Hepatocyte (in vitro differentiated cells): ENCODE data around the gene PFKL.

ENCODE experiments used
- EZH2 ChIP-seq: fragments of 200-600 bp; sonication (generic); IDR thresholded peaks from 2 replicates; pipeline ENCODE4 v1.6.1; 2016; ENCODE audit warnings: antibody characterized with exemption, mild to moderate bottlenecking, borderline replicate concordance
- EZH2phosphoT487 ChIP-seq: fragments of 200-600 bp; sonication (generic); IDR thresholded peaks from one replicate; pipeline ENCODE4 v1.6.1; 2018; ENCODE audit warnings: antibody characterized with exemption, mild to moderate bottlenecking, low read depth, moderate library complexity; ENCODE audit not compliant: unreplicated experiment, severe bottlenecking
- TF ChIP-seq, protein P1 (sequence below): fragments of 200-600 bp; sonication (generic); IDR thresholded peaks from 2 replicates; pipeline ENCODE4 v1.5.1; 2016; ENCODE audit warnings: antibody characterized with exemption, mild to moderate bottlenecking; ENCODE audit not compliant: poor library complexity

GRCh38 chr21:44344541-44345183 lies 44.8 kb downstream of the PFKL start:
- TF ChIP-seq, protein P1, sequence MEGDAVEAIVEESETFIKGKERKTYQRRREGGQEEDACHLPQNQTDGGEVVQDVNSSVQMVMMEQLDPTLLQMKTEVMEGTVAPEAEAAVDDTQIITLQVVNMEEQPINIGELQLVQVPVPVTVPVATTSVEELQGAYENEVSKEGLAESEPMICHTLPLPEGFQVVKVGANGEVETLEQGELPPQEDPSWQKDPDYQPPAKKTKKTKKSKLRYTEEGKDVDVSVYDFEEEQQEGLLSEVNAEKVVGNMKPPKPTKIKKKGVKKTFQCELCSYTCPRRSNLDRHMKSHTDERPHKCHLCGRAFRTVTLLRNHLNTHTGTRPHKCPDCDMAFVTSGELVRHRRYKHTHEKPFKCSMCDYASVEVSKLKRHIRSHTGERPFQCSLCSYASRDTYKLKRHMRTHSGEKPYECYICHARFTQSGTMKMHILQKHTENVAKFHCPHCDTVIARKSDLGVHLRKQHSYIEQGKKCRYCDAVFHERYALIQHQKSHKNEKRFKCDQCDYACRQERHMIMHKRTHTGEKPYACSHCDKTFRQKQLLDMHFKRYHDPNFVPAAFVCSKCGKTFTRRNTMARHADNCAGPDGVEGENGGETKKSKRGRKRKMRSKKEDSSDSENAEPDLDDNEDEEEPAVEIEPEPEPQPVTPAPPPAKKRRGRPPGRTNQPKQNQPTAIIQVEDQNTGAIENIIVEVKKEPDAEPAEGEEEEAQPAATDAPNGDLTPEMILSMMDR: no peak
- TF ChIP-seq EZH2phosphoT487 (no peak), EZH2 (no peak)
